GM23248 (cell line): ENCODE measurements around the gene FLCN. TPM values are rescaled to one million over a fixed set of nuclear protein-coding genes. Genes with fewer than 3 reads are reported as not detected.

Source experiments
- DNase-seq: peaks from one replicate; pipeline ENCODE4 v3.0.0-alpha.2; 2015
- H2AFZ ChIP-seq: fragments of 200-600 bp; sonication (generic); 2 replicates; pipeline ENCODE4 v1.6.1; 2016; ENCODE audit warnings: antibody characterized with exemption
- H3F3A ChIP-seq: fragments of 200-600 bp; sonication (generic); 2 replicates; pipeline ENCODE4 v1.6.1; 2016; ENCODE audit warnings: mild to moderate bottlenecking, antibody characterized with exemption, mixed run types; ENCODE audit not compliant: insufficient read depth
- H3K27ac ChIP-seq: fragments of 200-600 bp; sonication (generic); 2 replicates; pipeline ENCODE4 v1.5.1; 2016; ENCODE audit warnings: mild to moderate bottlenecking
- H3K27me3 ChIP-seq: fragments of 200-600 bp; sonication (generic); replicated peaks from 2 replicates; pipeline ENCODE4 v1.6.1; 2016; ENCODE audit warnings: mild to moderate bottlenecking; ENCODE audit not compliant: insufficient read depth
- H3K36me3 ChIP-seq: fragments of 200-600 bp; sonication (generic); 2 replicates; pipeline ENCODE4 v1.6.1; 2016; ENCODE audit warnings: low read depth, mild to moderate bottlenecking
- H3K4me1 ChIP-seq: fragments of 200-600 bp; sonication (generic); 2 replicates; pipeline ENCODE4 v1.6.1; 2016; ENCODE audit warnings: mild to moderate bottlenecking; ENCODE audit not compliant: insufficient read depth
- H3K4me2 ChIP-seq: fragments of 200-600 bp; sonication (generic); one replicate; pipeline ENCODE4 v1.6.1; 2016; ENCODE audit warnings: mild to moderate bottlenecking; ENCODE audit not compliant: unreplicated experiment
- H3K4me3 ChIP-seq: fragments of 200-600 bp; sonication (generic); 2 replicates; pipeline ENCODE4 v1.5.1; 2016; ENCODE audit warnings: mild to moderate bottlenecking
- H3K79me2 ChIP-seq: fragments of 200-600 bp; sonication (generic); 2 replicates; pipeline ENCODE4 v1.6.1; 2016; ENCODE audit warnings: mild to moderate bottlenecking; ENCODE audit not compliant: insufficient read depth
- H3K9ac ChIP-seq: fragments of 200-600 bp; sonication (generic); 2 replicates; pipeline ENCODE4 v1.6.1; 2016; ENCODE audit warnings: mild to moderate bottlenecking
- H3K9me2 ChIP-seq: fragments of 200-600 bp; sonication (generic); 2 replicates; pipeline ENCODE4 v1.6.1; 2016; ENCODE audit warnings: mixed run types, mild to moderate bottlenecking, moderate library complexity; ENCODE audit not compliant: insufficient read depth
- H3K9me3 ChIP-seq: fragments of 200-600 bp; sonication (generic); one replicate; pipeline ENCODE4 v1.6.1; 2017; ENCODE audit warnings: low read depth
- H4K20me1 ChIP-seq: fragments of 200-600 bp; sonication (generic); 2 replicates; pipeline ENCODE4 v1.6.0; 2016; ENCODE audit not compliant: insufficient read depth
- EZH2 ChIP-seq: fragments of 200-600 bp; sonication (generic); IDR thresholded peaks from 2 replicates; pipeline ENCODE4 v1.6.1; 2018; ENCODE audit warnings: antibody characterized with exemption, mild to moderate bottlenecking; ENCODE audit not compliant: insufficient read depth, poor library complexity, severe bottlenecking
- EZH2phosphoT487 ChIP-seq: fragments of 200-600 bp; sonication (generic); IDR thresholded peaks from 2 replicates; pipeline ENCODE4 v1.6.1; 2018; ENCODE audit warnings: antibody characterized with exemption, moderate library complexity, mild to moderate bottlenecking, low read depth; ENCODE audit not compliant: insufficient read depth
- WGBS, 2 experiments: methylation state at CpG; one replicate each; pipeline ENCODE4 v1.1.6; 2015 to 2017; ENCODE audit warnings: low lambda C conversion rate in 2 of 2, low coverage in 1 of 2; ENCODE audit errors: missing lambda C conversion rate in 2 of 2; 5-methylcytosine and 5-hydroxymethylcytosine counted together
- in situ Hi-C: fragments of 300-500 bp; cut with MboI; formaldehyde crosslinking; loops from 2 replicates; pipeline ENCODE4 v1.15.0; 2020
- polyA plus RNA-seq: library from polyadenylated mRNA; unstranded; fragments of >200 nt; fragmentation: Nextera tagmentation; extraction: Ambion mirVana; gene quantifications from 2 replicates; pipeline ENCODE4 v1.2.1, GENCODE V29; 2016
- small RNA-seq: library from RNA; depleted of rRNA; stranded (forward); fragments of <200 nt; gene quantifications from one replicate; pipeline ENCODE3, GENCODE V24; 2014; ENCODE audit warnings: low read depth, low replicate concordance
- total RNA-seq: library from RNA; depleted of rRNA; stranded (reverse); fragments of >200 nt; shearing (Covaris generic); gene quantifications from 2 replicates; pipeline ENCODE4 v1.2.3, GENCODE V29; 2014; rRNA removed

FLCN gene
- total and polyA plus RNA-seq, 2 experiments from 2014 or later = 10.0 to 21.5 TPM

DNA sequence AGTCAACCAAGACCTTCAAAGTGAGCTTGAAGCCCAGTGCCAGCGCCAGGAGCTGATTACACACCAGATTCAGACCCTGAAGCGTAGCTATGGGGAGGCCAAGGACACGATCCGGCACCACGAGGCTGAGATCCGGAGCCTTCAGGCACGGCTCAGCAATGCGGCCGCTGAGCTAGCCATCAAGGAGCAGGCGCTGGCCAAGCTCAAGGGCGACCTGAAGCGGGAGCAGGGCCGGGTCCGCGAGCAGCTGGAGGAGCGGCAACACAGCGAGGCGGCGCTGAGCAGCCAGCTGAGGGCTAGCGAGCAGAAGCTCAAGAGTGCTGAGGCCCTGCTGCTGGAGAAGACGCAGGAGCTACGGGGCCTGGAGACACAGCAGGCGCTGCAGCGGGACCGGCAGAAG, 72.8 kb downstream of the FLCN start:
- no peak overlapping the region for H3K4me2 ChIP-seq
- peaks cover 48% of the 10 kb centered on the region for H3K36me3 ChIP-seq
- no peaks in the 10 kb centered on the region for H3K27me3 ChIP-seq
- WGBS, 2 experiments = 96% methylated on average over 25 of the region's 25 CpGs
- no peak for TF ChIP-seq EZH2phosphoT487
- no peak for TF ChIP-seq EZH2
- H3F3A ChIP-seq = 0 out of 2 replicates have a peak, but pooled peaks cover 5% of the 10 kb centered on the region
- no peaks in the 10 kb centered on the region for H4K20me1 ChIP-seq
- H3K9ac ChIP-seq = no peak overlapping the region
- no peak overlapping the region for H2AFZ ChIP-seq
- no peaks in the 10 kb centered on the region for H3K9me3 ChIP-seq
- in situ Hi-C loops = no loop called here
- H3K4me1 ChIP-seq = no peaks in the 10 kb centered on the region
- no peaks in the 10 kb centered on the region for H3K9me2 ChIP-seq
- peaks cover 50% of the 10 kb centered on the region for H3K79me2 ChIP-seq
- no peak overlapping the region for H3K4me3 ChIP-seq
- H3K27ac ChIP-seq = no peak overlapping the region
- DNase-seq = no peak

Small RNA genes lying within 50 kb of the gene (small RNA-seq; reads per million reads assigned to genes)
- gene RNU6-767P = not detected

Other genes starting within 250 kb of the FLCN start
- gene MPRIP, start 194.7 kb downstream of the FLCN start, total RNA-seq = 292 TPM in 2 replicates
- 68.4 and 73.5 TPM in 2 replicates for gene MPRIP, start 194.7 kb downstream of the FLCN start, polyA plus RNA-seq
- gene PLD6, start 30.8 kb downstream of the FLCN start, total RNA-seq = 0.65 and 2.0 TPM in 2 replicates
- gene PLD6, start 30.8 kb downstream of the FLCN start, polyA plus RNA-seq = 0.85 and 1.0 TPM in 2 replicates
- gene COPS3, start 44.1 kb upstream of the FLCN start, total RNA-seq = 93.3 and 94.3 TPM in 2 replicates
- gene COPS3, start 44.1 kb upstream of the FLCN start, polyA plus RNA-seq = 89.7 and 90.2 TPM in 2 replicates
- 0.63 and 5.1 TPM in 2 replicates for gene NT5M, start 66.2 kb upstream of the FLCN start, total RNA-seq
- gene NT5M, start 66.2 kb upstream of the FLCN start, polyA plus RNA-seq = 3.3 and 4.5 TPM in 2 replicates
- gene MED9, start 239.8 kb upstream of the FLCN start, total RNA-seq = 9.6 and 10.3 TPM in 2 replicates
- 9.8 and 10.0 TPM in 2 replicates for gene MED9, start 239.8 kb upstream of the FLCN start, polyA plus RNA-seq